ENCODE data around the gene OR2AK2.

The OR2AK2 gene

GRCh38 chr1:247964933-247965332 is at the start of gene OR2AK2:
Gene OR2AK2 (plus strand): TSS chr1:247965233. CDS start chr1:247965377, 144 bp downstream.
- TF ChIP-seq RAD21 (IDR thresholded peaks at IDR 0.05; ENCODE audit: low read depth) (no peak), YY1 (IDR thresholded peaks at IDR 0.05; ENCODE audit: low read depth) (no peak), EGR1 (IDR thresholded peaks at IDR 0.05) (no peak), ZBTB7A (IDR thresholded peaks at IDR 0.05; ENCODE audit: low read depth) (no peak), CEBPB (IDR thresholded peaks at IDR 0.05) (no peak), EP300 (IDR thresholded peaks at IDR 0.05; ENCODE audit: borderline replicate concordance) (no peak), TEAD4 (IDR thresholded peaks at IDR 0.05) (no peak), USF1 (IDR thresholded peaks at IDR 0.05) (no peak), TAF1 (IDR thresholded peaks at IDR 0.05; ENCODE audit: low read depth) (no peak), FOXM1 (IDR thresholded peaks at IDR 0.05; ENCODE audit: borderline replicate concordance, low read depth) (no peak), TCF12 (IDR thresholded peaks at IDR 0.05; ENCODE audit: low read depth) (no peak), NFIC (IDR thresholded peaks at IDR 0.05) (no peak), CREB1 (IDR thresholded peaks at IDR 0.05; ENCODE audit: low read depth) (no peak)
- TF ChIP-seq, protein P1, sequence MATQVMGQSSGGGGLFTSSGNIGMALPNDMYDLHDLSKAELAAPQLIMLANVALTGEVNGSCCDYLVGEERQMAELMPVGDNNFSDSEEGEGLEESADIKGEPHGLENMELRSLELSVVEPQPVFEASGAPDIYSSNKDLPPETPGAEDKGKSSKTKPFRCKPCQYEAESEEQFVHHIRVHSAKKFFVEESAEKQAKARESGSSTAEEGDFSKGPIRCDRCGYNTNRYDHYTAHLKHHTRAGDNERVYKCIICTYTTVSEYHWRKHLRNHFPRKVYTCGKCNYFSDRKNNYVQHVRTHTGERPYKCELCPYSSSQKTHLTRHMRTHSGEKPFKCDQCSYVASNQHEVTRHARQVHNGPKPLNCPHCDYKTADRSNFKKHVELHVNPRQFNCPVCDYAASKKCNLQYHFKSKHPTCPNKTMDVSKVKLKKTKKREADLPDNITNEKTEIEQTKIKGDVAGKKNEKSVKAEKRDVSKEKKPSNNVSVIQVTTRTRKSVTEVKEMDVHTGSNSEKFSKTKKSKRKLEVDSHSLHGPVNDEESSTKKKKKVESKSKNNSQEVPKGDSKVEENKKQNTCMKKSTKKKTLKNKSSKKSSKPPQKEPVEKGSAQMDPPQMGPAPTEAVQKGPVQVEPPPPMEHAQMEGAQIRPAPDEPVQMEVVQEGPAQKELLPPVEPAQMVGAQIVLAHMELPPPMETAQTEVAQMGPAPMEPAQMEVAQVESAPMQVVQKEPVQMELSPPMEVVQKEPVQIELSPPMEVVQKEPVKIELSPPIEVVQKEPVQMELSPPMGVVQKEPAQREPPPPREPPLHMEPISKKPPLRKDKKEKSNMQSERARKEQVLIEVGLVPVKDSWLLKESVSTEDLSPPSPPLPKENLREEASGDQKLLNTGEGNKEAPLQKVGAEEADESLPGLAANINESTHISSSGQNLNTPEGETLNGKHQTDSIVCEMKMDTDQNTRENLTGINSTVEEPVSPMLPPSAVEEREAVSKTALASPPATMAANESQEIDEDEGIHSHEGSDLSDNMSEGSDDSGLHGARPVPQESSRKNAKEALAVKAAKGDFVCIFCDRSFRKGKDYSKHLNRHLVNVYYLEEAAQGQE (IDR thresholded peaks at IDR 0.05; ENCODE audit: low read depth) = no peak
- TF ChIP-seq, protein P2, sequence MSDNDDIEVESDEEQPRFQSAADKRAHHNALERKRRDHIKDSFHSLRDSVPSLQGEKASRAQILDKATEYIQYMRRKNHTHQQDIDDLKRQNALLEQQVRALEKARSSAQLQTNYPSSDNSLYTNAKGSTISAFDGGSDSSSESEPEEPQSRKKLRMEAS (IDR thresholded peaks at IDR 0.05) = no peak

DNA sequence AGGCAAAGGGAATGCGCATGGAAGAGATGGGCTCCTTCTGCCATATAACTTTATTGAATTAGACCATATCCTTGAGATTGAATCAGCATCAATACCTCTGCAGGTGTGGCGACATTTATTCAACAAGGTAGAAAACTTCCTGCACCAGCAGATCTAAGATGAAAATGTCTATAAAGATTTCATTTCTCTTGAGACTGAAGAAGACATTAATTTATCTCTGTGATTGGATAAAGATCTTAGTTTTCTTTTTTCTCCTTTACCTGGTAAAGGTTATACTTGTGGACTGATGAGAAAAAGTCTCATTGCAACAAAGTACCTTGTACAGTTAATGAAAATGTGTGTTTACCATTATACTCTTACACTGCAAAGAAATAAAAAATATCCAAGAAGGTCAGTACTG is 45.1 kb upstream of the OR2AK2 start, which contains the start of gene OR2T8:
Gene OR2T8 (plus strand): TSS at position 301 of the 400 bp plus-strand sequence. CDS start 766 bp downstream, outside the sequence.
- no peak for TF ChIP-seq NFIC (IDR thresholded peaks at IDR 0.05)
- TF ChIP-seq EGR1 (IDR thresholded peaks at IDR 0.05) = no peak
- TF ChIP-seq, protein P1 (IDR thresholded peaks at IDR 0.05; ENCODE audit: low read depth) = no peak
- no peak for TF ChIP-seq YY1 (IDR thresholded peaks at IDR 0.05; ENCODE audit: low read depth)
- TF ChIP-seq USF1 (IDR thresholded peaks at IDR 0.05) = no peak
- TF ChIP-seq ZBTB7A (IDR thresholded peaks at IDR 0.05; ENCODE audit: low read depth) = no peak
- no peak for TF ChIP-seq CREB1 (IDR thresholded peaks at IDR 0.05; ENCODE audit: low read depth)
- no peak for TF ChIP-seq TAF1 (IDR thresholded peaks at IDR 0.05; ENCODE audit: low read depth)
- TF ChIP-seq RAD21 (IDR thresholded peaks at IDR 0.05; ENCODE audit: low read depth) = no peak

DNA sequence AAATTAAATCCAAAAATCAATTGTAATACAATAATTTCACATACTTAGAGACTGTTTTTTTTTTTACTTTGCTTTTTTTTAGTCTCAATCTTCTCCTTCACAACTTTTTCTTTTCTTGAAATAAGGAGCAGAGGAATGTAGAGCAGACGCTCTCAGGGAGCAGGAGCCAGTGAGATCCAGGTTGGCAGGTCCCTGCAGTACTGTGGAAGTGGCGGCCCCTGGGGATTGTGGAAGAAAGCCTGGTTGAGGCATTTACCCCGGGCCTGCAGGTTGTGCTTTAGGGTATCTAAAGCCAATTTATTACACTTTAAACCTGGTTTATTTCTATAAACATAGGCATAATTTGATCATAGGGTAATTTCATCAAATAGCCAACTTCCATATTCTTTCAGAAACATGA is 41.1 kb upstream of the OR2AK2 start:
- TF ChIP-seq RAD21 (IDR thresholded peaks at IDR 0.05; ENCODE audit: low read depth) = no peak
- no peak for TF ChIP-seq TCF12 (IDR thresholded peaks at IDR 0.05; ENCODE audit: low read depth)
- TF ChIP-seq USF1 (IDR thresholded peaks at IDR 0.05) = no peak
- no peak for TF ChIP-seq EGR1 (IDR thresholded peaks at IDR 0.05)
- TF ChIP-seq NFIC (IDR thresholded peaks at IDR 0.05) = no peak
- TF ChIP-seq, protein P1 (IDR thresholded peaks at IDR 0.05; ENCODE audit: low read depth) = no peak
- no peak for TF ChIP-seq FOXM1 (IDR thresholded peaks at IDR 0.05; ENCODE audit: borderline replicate concordance, low read depth)
- no peak for TF ChIP-seq TEAD4 (IDR thresholded peaks at IDR 0.05)
- TF ChIP-seq CREB1 (IDR thresholded peaks at IDR 0.05; ENCODE audit: low read depth) = no peak
- TF ChIP-seq CEBPB (IDR thresholded peaks at IDR 0.05) = no peak
- TF ChIP-seq, protein P2 (IDR thresholded peaks at IDR 0.05) = no peak
- TF ChIP-seq YY1 (IDR thresholded peaks at IDR 0.05; ENCODE audit: low read depth) = no peak
- TF ChIP-seq TAF1 (IDR thresholded peaks at IDR 0.05; ENCODE audit: low read depth) = no peak
- no peak for TF ChIP-seq EP300 (IDR thresholded peaks at IDR 0.05; ENCODE audit: borderline replicate concordance)
- no peak for TF ChIP-seq ZBTB7A (IDR thresholded peaks at IDR 0.05; ENCODE audit: low read depth)

GRCh38 chr1:247924868-247925267 is 40.2 kb upstream of the OR2AK2 start, which contains the start of gene OR2AJ1:
Gene OR2AJ1 (plus strand): TSS chr1:247924889. CDS start chr1:247933769, 8,880 bp downstream.
- no peak for TF ChIP-seq CEBPB (IDR thresholded peaks at IDR 0.05)
- TF ChIP-seq TEAD4 (IDR thresholded peaks at IDR 0.05) = no peak
- no peak for TF ChIP-seq EP300 (IDR thresholded peaks at IDR 0.05; ENCODE audit: borderline replicate concordance)
- TF ChIP-seq NFIC (IDR thresholded peaks at IDR 0.05) = no peak
- TF ChIP-seq, protein P2 (IDR thresholded peaks at IDR 0.05) = no peak
- no peak for TF ChIP-seq FOXM1 (IDR thresholded peaks at IDR 0.05; ENCODE audit: borderline replicate concordance, low read depth)
- no peak for TF ChIP-seq EGR1 (IDR thresholded peaks at IDR 0.05)
- TF ChIP-seq RAD21 (IDR thresholded peaks at IDR 0.05; ENCODE audit: low read depth) = no peak
- TF ChIP-seq, protein P1 (IDR thresholded peaks at IDR 0.05; ENCODE audit: low read depth) = no peak
- TF ChIP-seq TAF1 (IDR thresholded peaks at IDR 0.05; ENCODE audit: low read depth) = no peak

All from Ishikawa (cell line).